GM23338 (cell line): Measurements from ENCODE around the gene TPK1. TPM values are rescaled to one million over a fixed set of nuclear protein-coding genes. Genes with fewer than 3 reads are reported as not detected.

Experiments used
- ATAC-seq: fragments of 200-7000 bp; cut with Tn5 transposase; 3 replicates; pipeline ENCODE4 v1.9.1; 2020
- DNase-seq: peaks from one replicate; pipeline ENCODE4 v3.0.0-alpha.2; 2015; ENCODE audit warnings: low spot score
- H2AFZ ChIP-seq: fragments of 200-600 bp; sonication (generic); 2 replicates; pipeline ENCODE4 v1.8.0; 2016; ENCODE audit warnings: antibody characterized with exemption, mild to moderate bottlenecking, moderate library complexity
- H3F3A ChIP-seq: fragments of 200-600 bp; sonication (generic); replicated peaks from 2 replicates; pipeline ENCODE4 v1.8.0; 2017; ENCODE audit warnings: antibody characterized with exemption, mixed run types, low read depth
- H3K27ac ChIP-seq: fragments of 200-600 bp; sonication (generic); 2 replicates; pipeline ENCODE4 v1.6.1; 2016; ENCODE audit warnings: low read depth
- H3K27me3 ChIP-seq: fragments of 200-600 bp; sonication (generic); 2 replicates; pipeline ENCODE4 v1.8.0; 2016; ENCODE audit warnings: mild to moderate bottlenecking, mixed run types, moderate library complexity; ENCODE audit not compliant: insufficient read depth
- H3K36me3 ChIP-seq: fragments of 200-600 bp; sonication (generic); 2 replicates; pipeline ENCODE4 v1.8.0; 2016; ENCODE audit warnings: mild to moderate bottlenecking; ENCODE audit not compliant: insufficient read depth
- H3K4me1 ChIP-seq: fragments of 200-600 bp; sonication (generic); 2 replicates; pipeline ENCODE4 v1.8.0; 2016; ENCODE audit warnings: mild to moderate bottlenecking, moderate library complexity; ENCODE audit not compliant: insufficient read depth
- H3K4me2 ChIP-seq: fragments of 200-600 bp; sonication (generic); 2 replicates; pipeline ENCODE4 v1.7.1; 2017; ENCODE audit warnings: mixed run types
- H3K4me3 ChIP-seq: fragments of 200-600 bp; sonication (generic); 2 replicates; pipeline ENCODE4 v1.6.1; 2016; ENCODE audit warnings: mixed run types
- H3K79me2 ChIP-seq: fragments of 200-600 bp; sonication (generic); replicated peaks from 2 replicates; pipeline ENCODE4 v1.8.0; 2017; ENCODE audit warnings: mild to moderate bottlenecking; ENCODE audit not compliant: insufficient read depth
- H3K9me2 ChIP-seq: fragments of 200-600 bp; sonication (generic); 2 replicates; pipeline ENCODE4 v1.8.0; 2017; ENCODE audit not compliant: insufficient read depth
- H4K20me1 ChIP-seq: fragments of 200-600 bp; sonication (generic); replicated peaks from 2 replicates; pipeline ENCODE4 v1.8.0; 2017; ENCODE audit warnings: mild to moderate bottlenecking; ENCODE audit not compliant: insufficient read depth
- H3K27ac Mint-ChIP-seq: 2 replicates; pipeline ENCODE4 v1.8.0; 2020; ENCODE audit warnings: inconsistent platforms, mild to moderate bottlenecking, moderate library complexity, mixed read lengths
- H3K27me3 Mint-ChIP-seq: 3 replicates; pipeline ENCODE4 v1.8.0; 2022; ENCODE audit warnings: low read depth, mild to moderate bottlenecking, moderate library complexity, mixed read lengths, inconsistent platforms; ENCODE audit not compliant: insufficient read depth, poor library complexity
- H3K36me3 Mint-ChIP-seq: 3 replicates; pipeline ENCODE4 v1.8.0; 2021; ENCODE audit warnings: low read depth, mild to moderate bottlenecking, inconsistent platforms, moderate library complexity, mixed read lengths
- H3K4me1 Mint-ChIP-seq: 3 replicates; pipeline ENCODE4 v1.8.0; 2020; ENCODE audit warnings: mild to moderate bottlenecking, inconsistent platforms, mixed read lengths
- H3K4me3 Mint-ChIP-seq: 3 replicates; pipeline ENCODE4 v1.8.0; 2021; ENCODE audit warnings: moderate library complexity, mild to moderate bottlenecking, inconsistent platforms, mixed read lengths
- H3K9me3 Mint-ChIP-seq: 3 replicates; pipeline ENCODE4 v1.8.0; 2020; ENCODE audit warnings: moderate library complexity, mild to moderate bottlenecking, inconsistent platforms, mixed read lengths
- CREB1 ChIP-seq: fragments of 250-450 bp; sonication (Bioruptor Pico); IDR thresholded peaks from 2 replicates; pipeline ENCODE4 v1.5.0; 2020; ENCODE audit warnings: low read depth, mild to moderate bottlenecking, moderate library complexity
- ETS1 ChIP-seq: IDR thresholded peaks from 2 replicates; pipeline ENCODE4 v1.6.1; 2016; ENCODE audit warnings: antibody characterized with exemption
- EZH2 ChIP-seq: fragments of 200-600 bp; sonication (generic); IDR thresholded peaks from one replicate; pipeline ENCODE4 v1.8.0; 2017; ENCODE audit warnings: antibody characterized with exemption, mild to moderate bottlenecking, low read depth; ENCODE audit not compliant: unreplicated experiment
- EZH2phosphoT487 ChIP-seq: fragments of 200-600 bp; sonication (generic); IDR thresholded peaks from one replicate; pipeline ENCODE4 v1.8.1; 2018; ENCODE audit warnings: antibody characterized with exemption; ENCODE audit not compliant: unreplicated experiment
- JUNB ChIP-seq: IDR thresholded peaks from one replicate; pipeline ENCODE4 v1.6.1; 2016; ENCODE audit warnings: antibody characterized with exemption; ENCODE audit not compliant: unreplicated experiment
- NANOG ChIP-seq: IDR thresholded peaks from 2 replicates; pipeline ENCODE4 v1.6.1; 2016; ENCODE audit warnings: antibody characterized with exemption, borderline replicate concordance
- POLR2AphosphoS5 ChIP-seq: IDR thresholded peaks from 2 replicates; pipeline ENCODE4 v1.6.1; 2016; ENCODE audit warnings: antibody characterized with exemption, low read depth
- REST ChIP-seq: IDR thresholded peaks from one replicate; pipeline ENCODE4 v1.6.1; 2018; ENCODE audit warnings: antibody characterized with exemption; ENCODE audit not compliant: unreplicated experiment
- STAT1 ChIP-seq: IDR thresholded peaks from one replicate; pipeline ENCODE4 v1.6.1; 2016; ENCODE audit warnings: antibody characterized with exemption; ENCODE audit not compliant: unreplicated experiment
- ZNF114 ChIP-seq: fragments of 250-450 bp; sonication (Bioruptor Pico); IDR thresholded peaks from 2 replicates; pipeline ENCODE4 v1.5.0; 2020; ENCODE audit warnings: mild to moderate bottlenecking, moderate library complexity
- ZNF331 ChIP-seq: fragments of 250-450 bp; sonication (Bioruptor Pico); IDR thresholded peaks from 2 replicates; pipeline ENCODE4 v1.5.0; 2020; ENCODE audit warnings: low read depth, mild to moderate bottlenecking, moderate library complexity
- ZNF462 ChIP-seq: fragments of 250-450 bp; sonication (Bioruptor Pico); IDR thresholded peaks from 2 replicates; pipeline ENCODE4 v1.5.0; 2020; ENCODE audit warnings: mild to moderate bottlenecking, moderate library complexity
- polyA plus RNA-seq: library from polyadenylated mRNA; unstranded; fragments of >200 nt; fragmentation: Nextera tagmentation; extraction: Ambion mirVana; gene quantifications from 2 replicates; pipeline ENCODE4 v1.2.1, GENCODE V29; 2016
- total RNA-seq: library from RNA; depleted of rRNA; stranded (reverse); fragments of >200 nt; shearing (Covaris generic); gene quantifications from 2 replicates; pipeline ENCODE4 v1.2.3, GENCODE V29; 2014
- TF ChIP-seq, protein P1 (sequence below), 2 experiments: fragments of 200-600 bp in 1 of 2; sonication (generic) in 1 of 2; conservative IDR thresholded peaks; 2 replicates each; pipeline versions ENCODE4 v1.5.1 to v1.6.1; 2016 to 2017; ENCODE audit warnings: antibody characterized with exemption in 2 of 2, low read depth in 2 of 2, mild to moderate bottlenecking in 2 of 2, moderate library complexity in 1 of 2

The TPK1 gene
- total and polyA plus RNA-seq, 2 experiments from 2014 or later = 2.6 to 2.9 TPM

DNA sequence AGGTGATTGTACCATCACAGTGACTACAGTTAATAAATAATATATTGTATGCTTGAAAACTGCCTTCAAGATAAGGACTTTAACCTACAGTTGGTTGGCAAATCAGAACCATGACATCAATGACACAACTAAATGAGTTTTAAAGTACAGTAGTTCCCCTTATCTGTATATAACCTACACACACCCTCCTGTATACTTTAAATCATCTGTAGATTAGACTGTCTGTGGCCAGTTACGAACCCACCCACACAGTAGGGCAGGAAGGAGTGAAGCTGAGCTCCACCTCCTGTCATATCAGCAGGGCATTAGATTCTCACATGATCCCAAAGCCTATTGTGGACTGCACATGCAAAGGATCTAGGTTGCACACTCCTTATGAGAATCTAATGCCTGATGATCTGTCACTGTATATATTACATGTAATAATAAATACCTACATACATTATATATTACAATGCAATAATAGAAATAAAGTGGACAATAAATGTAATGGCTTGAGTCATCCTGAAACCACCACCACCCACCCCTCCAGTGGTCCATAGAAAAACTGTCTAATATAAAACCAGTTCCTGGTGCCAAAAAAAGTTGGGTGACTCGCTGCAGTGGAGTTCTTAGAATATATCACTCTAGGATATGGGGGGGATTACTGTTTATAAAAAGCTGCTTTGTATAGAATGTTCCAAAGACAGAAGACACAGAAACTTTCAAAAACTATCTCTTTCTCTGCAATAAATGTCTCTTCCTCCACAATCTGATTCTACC, 5.6 kb downstream of the TPK1 start:
- H3K79me2 ChIP-seq = no peaks in the 10 kb centered on the region
- H3K4me3 ChIP-seq = no peak overlapping the region
- no peaks in the 10 kb centered on the region for H3K9me2 ChIP-seq
- Mint-ChIP-seq H3K36me3 (peaks cover 3% of the 10 kb centered on the region; the same call in 1 of the 3 replicates), H3K4me3 (no peak overlapping the region), H3K27me3 (peaks cover 7% of the 10 kb centered on the region), H3K27ac (no peak overlapping the region; the same call in 1 of the 2 replicates), H3K4me1 (peaks cover 6% of the 10 kb centered on the region), H3K9me3 (0 out of 3 replicates have a peak, but pooled peaks cover 4% of the 10 kb centered on the region)
- H3K27ac ChIP-seq = no peak overlapping the region
- peaks cover 6% of the 10 kb centered on the region; the same call in 1 of the 2 replicates for H3K4me1 ChIP-seq
- no peaks in the 10 kb centered on the region for H3K36me3 ChIP-seq
- no peak for DNase-seq
- peaks cover 11% of the 10 kb centered on the region; the same call in 1 of the 2 replicates for H3K27me3 ChIP-seq
- no peak for ATAC-seq
- H3K4me2 ChIP-seq = no peak overlapping the region
- no peak for TF ChIP-seq ETS1
- no peak for TF ChIP-seq JUNB
- TF ChIP-seq REST = no peak
- TF ChIP-seq ZNF462 (CRISPR knock-in tag) = no peak
- TF ChIP-seq EZH2 = no peak
- no peak for TF ChIP-seq POLR2AphosphoS5
- no peak for TF ChIP-seq EZH2phosphoT487
- no peak for TF ChIP-seq ZNF331 (CRISPR knock-in tag)
- TF ChIP-seq, protein P1, sequence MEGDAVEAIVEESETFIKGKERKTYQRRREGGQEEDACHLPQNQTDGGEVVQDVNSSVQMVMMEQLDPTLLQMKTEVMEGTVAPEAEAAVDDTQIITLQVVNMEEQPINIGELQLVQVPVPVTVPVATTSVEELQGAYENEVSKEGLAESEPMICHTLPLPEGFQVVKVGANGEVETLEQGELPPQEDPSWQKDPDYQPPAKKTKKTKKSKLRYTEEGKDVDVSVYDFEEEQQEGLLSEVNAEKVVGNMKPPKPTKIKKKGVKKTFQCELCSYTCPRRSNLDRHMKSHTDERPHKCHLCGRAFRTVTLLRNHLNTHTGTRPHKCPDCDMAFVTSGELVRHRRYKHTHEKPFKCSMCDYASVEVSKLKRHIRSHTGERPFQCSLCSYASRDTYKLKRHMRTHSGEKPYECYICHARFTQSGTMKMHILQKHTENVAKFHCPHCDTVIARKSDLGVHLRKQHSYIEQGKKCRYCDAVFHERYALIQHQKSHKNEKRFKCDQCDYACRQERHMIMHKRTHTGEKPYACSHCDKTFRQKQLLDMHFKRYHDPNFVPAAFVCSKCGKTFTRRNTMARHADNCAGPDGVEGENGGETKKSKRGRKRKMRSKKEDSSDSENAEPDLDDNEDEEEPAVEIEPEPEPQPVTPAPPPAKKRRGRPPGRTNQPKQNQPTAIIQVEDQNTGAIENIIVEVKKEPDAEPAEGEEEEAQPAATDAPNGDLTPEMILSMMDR (conservative IDR thresholded peaks at IDR 0.05; ENCODE audit: low read depth in 2 of 2) = no peak
- TF ChIP-seq CREB1 (CRISPR knock-in tag) = no peak
- no peak for TF ChIP-seq ZNF114
- TF ChIP-seq STAT1 = no peak
- no peak for TF ChIP-seq NANOG
- no peaks in the 10 kb centered on the region for H4K20me1 ChIP-seq
- no peak overlapping the region for H2AFZ ChIP-seq
- H3F3A ChIP-seq = no peaks in the 10 kb centered on the region
